Epithelial cell of proximal tubule (primary cell): ENCODE measurements around the gene PKD1L1. TPM values are rescaled to one million over a fixed set of nuclear protein-coding genes. Genes with fewer than 3 reads are reported as not detected.

Experiments
- DNase-seq: peaks from one replicate; pipeline ENCODE4 v3.0.0-alpha.2; 2011; ENCODE audit warnings: low read depth
- H3K4me3 ChIP-seq: 2 replicates; pipeline ENCODE4 v1.5.1; 2011; ENCODE audit warnings: low read depth, mild to moderate bottlenecking, low read length
- total RNA-seq: library from RNA; depleted of rRNA; stranded (reverse); fragments of >200 nt; gene quantifications from 2 replicates; pipeline ENCODE4 v1.2.3, GENCODE V29; 2015
- TF ChIP-seq, protein P1 (sequence below): conservative IDR thresholded peaks from 2 replicates; pipeline ENCODE4 v1.5.1; 2012; ENCODE audit warnings: low read depth, mild to moderate bottlenecking, low read length

Gene PKD1L1
- total RNA-seq, 1 donor from 2014 or later, result not detected

DNA sequence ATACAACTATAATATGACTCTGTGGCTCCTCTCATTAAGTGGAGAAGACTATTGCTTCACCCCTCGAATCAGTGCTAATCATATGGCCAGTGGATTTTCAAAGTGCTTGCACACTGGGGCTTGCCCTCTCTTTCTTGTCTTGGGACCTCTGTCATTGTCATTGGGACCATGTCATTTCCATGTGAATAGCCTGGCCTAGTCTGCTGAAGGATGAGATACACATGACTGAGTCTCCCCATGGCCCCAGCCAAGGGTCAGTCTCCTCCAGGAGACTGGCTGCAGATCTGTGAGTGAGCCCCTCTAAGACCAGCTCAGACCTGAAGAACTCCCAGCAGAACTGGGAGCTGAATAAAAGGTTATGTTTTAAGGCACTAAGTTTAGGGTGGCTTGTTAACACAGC is 39.5 kb downstream of the PKD1L1 start:
- TF ChIP-seq, protein P1, sequence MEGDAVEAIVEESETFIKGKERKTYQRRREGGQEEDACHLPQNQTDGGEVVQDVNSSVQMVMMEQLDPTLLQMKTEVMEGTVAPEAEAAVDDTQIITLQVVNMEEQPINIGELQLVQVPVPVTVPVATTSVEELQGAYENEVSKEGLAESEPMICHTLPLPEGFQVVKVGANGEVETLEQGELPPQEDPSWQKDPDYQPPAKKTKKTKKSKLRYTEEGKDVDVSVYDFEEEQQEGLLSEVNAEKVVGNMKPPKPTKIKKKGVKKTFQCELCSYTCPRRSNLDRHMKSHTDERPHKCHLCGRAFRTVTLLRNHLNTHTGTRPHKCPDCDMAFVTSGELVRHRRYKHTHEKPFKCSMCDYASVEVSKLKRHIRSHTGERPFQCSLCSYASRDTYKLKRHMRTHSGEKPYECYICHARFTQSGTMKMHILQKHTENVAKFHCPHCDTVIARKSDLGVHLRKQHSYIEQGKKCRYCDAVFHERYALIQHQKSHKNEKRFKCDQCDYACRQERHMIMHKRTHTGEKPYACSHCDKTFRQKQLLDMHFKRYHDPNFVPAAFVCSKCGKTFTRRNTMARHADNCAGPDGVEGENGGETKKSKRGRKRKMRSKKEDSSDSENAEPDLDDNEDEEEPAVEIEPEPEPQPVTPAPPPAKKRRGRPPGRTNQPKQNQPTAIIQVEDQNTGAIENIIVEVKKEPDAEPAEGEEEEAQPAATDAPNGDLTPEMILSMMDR, result no peak
- no peak overlapping the region for H3K4me3 ChIP-seq
- no peak for DNase-seq

DNA sequence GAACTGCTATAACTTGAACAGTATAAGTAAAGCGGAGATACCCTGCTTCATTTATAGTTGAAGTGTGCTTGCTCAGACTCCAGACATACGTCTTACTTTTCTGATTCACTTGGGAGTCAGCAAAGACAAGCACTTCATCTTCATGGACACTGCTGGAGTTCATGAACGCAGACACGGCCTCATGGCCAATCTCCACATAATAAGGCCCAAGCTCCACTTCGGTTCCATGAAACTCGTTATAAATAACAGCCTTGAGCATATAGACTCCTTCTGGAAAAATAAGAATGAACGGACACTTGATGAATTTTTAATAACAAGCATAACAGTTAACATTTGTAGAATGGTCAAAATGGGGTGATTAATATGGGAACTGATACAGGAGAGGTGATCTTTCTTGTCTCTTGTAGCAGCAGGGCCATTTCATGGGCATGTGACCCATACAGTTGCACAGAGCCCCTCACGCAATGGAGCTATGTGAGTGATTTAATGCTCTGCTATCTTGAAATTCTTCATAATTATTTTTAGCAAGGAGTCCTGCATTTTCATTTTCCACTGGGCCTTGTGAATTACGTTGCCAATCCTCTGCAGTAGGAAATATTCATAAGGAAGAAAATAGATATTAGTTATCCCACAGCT is 40.2 kb downstream of the PKD1L1 start:
- no peak overlapping the region for H3K4me3 ChIP-seq
- TF ChIP-seq, protein P1, result no peak
- no peak for DNase-seq

DNA sequence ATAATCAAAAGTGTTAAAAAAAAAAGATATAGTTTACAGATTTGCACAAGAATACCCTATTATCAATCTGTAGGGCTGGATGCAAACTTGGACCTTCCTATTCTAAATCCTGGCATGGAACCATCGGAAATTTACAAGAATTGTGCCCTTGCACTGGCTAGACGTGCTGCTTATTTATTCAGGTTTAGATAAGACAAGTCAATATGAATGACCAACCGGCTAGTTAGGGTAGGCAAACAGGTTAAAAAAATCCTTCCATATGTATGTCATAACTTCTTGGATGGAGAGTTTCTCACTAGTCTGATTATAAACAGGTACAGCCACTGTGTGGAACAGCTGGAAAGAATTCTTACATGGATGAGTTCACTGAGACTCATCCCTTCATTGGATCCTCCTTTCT is 41.4 kb downstream of the PKD1L1 start:
- TF ChIP-seq, protein P1, result no peak
- DNase-seq, result no peak
- no peak overlapping the region for H3K4me3 ChIP-seq

DNA sequence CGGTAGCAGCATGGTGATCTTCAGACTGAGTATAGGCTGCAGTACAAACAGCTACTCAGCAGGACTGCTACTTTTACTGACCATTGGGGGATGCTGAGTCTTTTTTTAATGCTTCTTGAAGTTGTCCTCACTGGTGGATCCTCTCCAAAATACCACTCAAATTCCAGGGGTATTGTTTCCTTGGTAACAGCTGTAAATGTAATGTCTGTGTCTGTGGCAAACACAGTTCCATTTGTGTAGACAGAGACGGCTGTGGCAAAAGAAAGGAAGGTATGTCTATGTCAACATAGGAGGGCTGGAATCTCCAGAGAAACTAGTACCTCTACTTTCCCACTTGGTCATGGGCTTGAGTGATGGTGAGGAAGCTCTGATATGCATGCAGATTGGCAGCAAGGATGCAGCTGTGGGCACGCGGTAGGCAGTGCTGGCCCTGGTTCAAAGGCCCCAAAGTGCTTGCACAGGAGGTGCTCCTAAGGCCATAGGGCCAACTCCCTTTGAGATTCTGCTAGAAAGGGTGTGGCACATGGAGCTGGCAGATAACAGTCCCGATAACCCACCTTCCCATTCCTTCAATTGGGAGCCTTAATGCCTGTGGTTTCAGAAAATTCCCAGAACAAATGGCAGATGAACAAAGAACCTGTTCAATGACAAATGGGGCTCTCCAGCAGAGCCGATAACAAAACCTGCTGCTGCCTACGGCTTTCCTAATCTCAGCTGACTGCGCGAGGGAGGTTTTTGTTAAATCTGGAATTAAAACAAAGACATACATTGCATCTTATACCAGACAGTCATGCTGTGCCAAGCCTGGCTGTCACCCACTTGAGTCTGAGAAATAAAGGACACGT is 43.0 kb downstream of the PKD1L1 start:
- H3K4me3 ChIP-seq, result no peak overlapping the region
- TF ChIP-seq, protein P1, result no peak
- DNase-seq, result no peak

DNA sequence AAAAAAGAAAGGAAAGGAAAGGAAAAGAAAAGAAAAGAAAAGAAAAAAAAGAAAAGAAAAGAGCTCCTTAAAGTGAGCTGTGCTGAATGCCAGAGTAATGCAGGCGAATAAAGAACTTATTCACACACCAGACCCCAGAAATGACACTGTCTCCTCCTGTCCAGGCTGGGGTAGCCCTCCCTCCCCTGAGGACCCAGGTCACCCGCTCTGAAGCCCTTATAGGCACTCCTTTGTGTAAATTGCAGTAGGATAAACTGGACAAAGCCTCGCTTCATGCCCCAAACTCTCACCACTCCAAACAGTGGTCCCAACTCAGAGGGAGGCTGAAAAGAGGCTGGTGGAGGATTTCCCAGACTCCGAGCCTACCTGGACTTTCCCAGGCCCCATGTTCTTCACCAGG is 46.3 kb downstream of the PKD1L1 start:
- TF ChIP-seq, protein P1, result no peak
- no peak for DNase-seq
- no peak overlapping the region for H3K4me3 ChIP-seq

DNA sequence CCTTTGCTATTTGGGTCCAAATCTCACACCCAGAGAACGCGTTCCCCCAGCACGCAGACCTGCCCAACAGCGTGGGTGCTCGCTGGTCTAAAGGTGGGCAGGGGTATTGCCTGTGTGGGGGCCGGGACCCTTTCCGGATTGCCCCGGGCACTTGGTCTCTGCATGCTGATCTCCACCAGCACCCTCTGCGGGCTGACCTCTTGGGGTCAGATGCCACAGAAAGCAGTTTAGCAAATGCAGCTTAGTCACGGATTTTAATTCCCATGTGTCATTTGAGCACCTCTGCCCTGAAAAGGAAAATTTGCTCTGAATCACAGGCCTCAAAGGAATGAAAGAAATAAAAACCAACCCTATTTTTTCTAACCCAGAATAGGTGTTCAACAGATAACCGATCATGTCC is 46.7 kb downstream of the PKD1L1 start:
- no peak overlapping the region for H3K4me3 ChIP-seq
- DNase-seq, result peak; percentile 19
- TF ChIP-seq, protein P1, result no peak
